ENCODE results near the gene PLGRKT. TPM values are rescaled to one million over a fixed set of nuclear protein-coding genes. Genes with fewer than 3 reads are reported as not detected.
"Not testable (repeated sequence)": the region's sequence is repeated elsewhere in the genome, so short reads cannot be mapped to it uniquely, and the experiment has no call there.

The PLGRKT gene
- polyA plus RNA-seq, 1 donor = 28.5 TPM

- DNase-seq (ENCODE audit: low read depth) = no peak
Observed at GRCh38 chr9:5452286-5452609, 14.5 kb upstream of the PLGRKT start.

GRCh38 chr9:5450359-5451091 lies 12.8 kb upstream of the PLGRKT start, which contains the start of gene CD274:
TSS of gene CD274 (plus strand) at chr9:5450542. CDS start at chr9:5456114, 5,572 bp downstream.
- no peak for DNase-seq (ENCODE audit: low read depth)

- no peak for DNase-seq (ENCODE audit: low read depth)
Observed at GRCh38 chr9:5449521-5450358, 12.0 kb upstream of the PLGRKT start.

GRCh38 chr9:5448461-5449435 lies 11.0 kb upstream of the PLGRKT start:
- DNase-seq (ENCODE audit: low read depth) = no peak

- no peak for DNase-seq (ENCODE audit: low read depth)
Observed at GRCh38 chr9:5448016-5448415, 10.3 kb upstream of the PLGRKT start.

GRCh38 chr9:5447337-5447736 lies 9.6 kb upstream of the PLGRKT start:
- no peak for DNase-seq (ENCODE audit: low read depth)

- no peak for DNase-seq (ENCODE audit: low read depth)
Observed at GRCh38 chr9:5446451-5447236, 8.9 kb upstream of the PLGRKT start.

GRCh38 chr9:5445886-5446285 lies 8.2 kb upstream of the PLGRKT start:
- DNase-seq (ENCODE audit: low read depth) = no peak

- not testable (repeated sequence) for DNase-seq (ENCODE audit: low read depth)
Observed at GRCh38 chr9:5445096-5445495, 7.4 kb upstream of the PLGRKT start.

- DNase-seq (ENCODE audit: low read depth) = no peak
Observed at GRCh38 chr9:5443850-5444249, 6.1 kb upstream of the PLGRKT start.

GRCh38 chr9:5442400-5443011 lies 4.8 kb upstream of the PLGRKT start:
- no peak for DNase-seq (ENCODE audit: low read depth)

GRCh38 chr9:5441043-5441442 lies 3.3 kb upstream of the PLGRKT start:
- no peak for DNase-seq (ENCODE audit: low read depth)

- DNase-seq (ENCODE audit: low read depth) = no peak
Observed at GRCh38 chr9:5440426-5440825, 2.7 kb upstream of the PLGRKT start.

- no peak for DNase-seq (ENCODE audit: low read depth)
Observed at GRCh38 chr9:5438301-5439162, 807 bp upstream of the PLGRKT start.

GRCh38 chr9:5436441-5436840 lies 1.3 kb downstream of the PLGRKT start:
- no peak for DNase-seq (ENCODE audit: low read depth)

GRCh38 chr9:5435912-5436311 lies 1.8 kb downstream of the PLGRKT start:
- no peak for DNase-seq (ENCODE audit: low read depth)

GRCh38 chr9:5433841-5434810 lies 3.6 kb downstream of the PLGRKT start:
- not testable (repeated sequence) for DNase-seq (ENCODE audit: low read depth)

- DNase-seq (ENCODE audit: low read depth) = not testable (repeated sequence)
Observed at GRCh38 chr9:5433328-5433727, 4.4 kb downstream of the PLGRKT start.
